CD4-positive, CD25-positive, alpha-beta regulatory T cell (primary cell): ENCODE data around the gene RUSF1. TPM values are rescaled to one million over a fixed set of nuclear protein-coding genes. Genes with fewer than 3 reads are reported as not detected.
"Not testable (repeated sequence)": the region's sequence is repeated elsewhere in the genome, so short reads cannot be mapped to it uniquely, and the experiment has no call there.

Source experiments
- ATAC-seq, 2 donors: fragments of 150-1000 bp; cut with Tn5 transposase; one replicate each; pipeline ENCODE4 v1.10.0; 2021; ENCODE audit warnings: low read depth in 2 of 2, moderate number of reproducible peaks in 2 of 2, moderate library complexity in 1 of 2
- DNase-seq, 3 donors: peaks; one replicate each; pipeline versions ENCODE4 v3.0.0 to v3.0.0-alpha.2; 2012 to 2022; ENCODE audit warnings: mixed read lengths in 1 of 3
- H3K27ac ChIP-seq: one replicate; pipeline ENCODE4 v1.7.0; 2013; ENCODE audit warnings: mild to moderate bottlenecking, low read length; ENCODE audit not compliant: insufficient read depth, poor library complexity, severe bottlenecking
- H3K27me3 ChIP-seq: one replicate; pipeline ENCODE4 v1.7.0; 2013; ENCODE audit warnings: low read length; ENCODE audit not compliant: control insufficient read depth, insufficient read depth
- H3K36me3 ChIP-seq: one replicate; pipeline ENCODE4 v1.7.0; 2013; ENCODE audit warnings: mild to moderate bottlenecking, low read length, moderate library complexity; ENCODE audit not compliant: control insufficient read depth, insufficient read depth
- H3K4me1 ChIP-seq: 2 replicates; pipeline ENCODE4 v1.7.0; 2013; ENCODE audit warnings: mild to moderate bottlenecking, low read length; ENCODE audit not compliant: insufficient read depth, control insufficient read depth, poor library complexity, severe bottlenecking
- H3K4me3 ChIP-seq: one replicate; pipeline ENCODE4 v1.7.0; 2013; ENCODE audit warnings: low read depth, mild to moderate bottlenecking, low read length, moderate library complexity
- H3K9me3 ChIP-seq, 2 experiments: 1 replicate in 1 of 2; 2 replicates in 1 of 2; pipeline ENCODE4 v1.7.0; 2013; ENCODE audit warnings: low read length in 2 of 2, mild to moderate bottlenecking in 1 of 2, moderate library complexity in 1 of 2; ENCODE audit not compliant: control insufficient read depth in 2 of 2
- H3K27ac Mint-ChIP-seq, 3 donors: one replicate each; pipeline ENCODE4 v1.8.0; 2020 to 2022; ENCODE audit warnings: mild to moderate bottlenecking in 3 of 3, mixed read lengths in 3 of 3, moderate library complexity in 2 of 3
- H3K27me3 Mint-ChIP-seq: one replicate; pipeline ENCODE4 v1.8.0; 2022; ENCODE audit warnings: mild to moderate bottlenecking, mixed read lengths
- H3K36me3 Mint-ChIP-seq: one replicate; pipeline ENCODE4 v1.8.0; 2020; ENCODE audit warnings: mixed read lengths
- H3K4me1 Mint-ChIP-seq, 4 donors: one replicate each; pipeline ENCODE4 v1.8.0; 2020 to 2022; ENCODE audit warnings: mixed read lengths in 4 of 4, mild to moderate bottlenecking in 1 of 4
- H3K4me3 Mint-ChIP-seq, 4 donors: one replicate each; pipeline ENCODE4 v1.8.0; 2020 to 2022; ENCODE audit warnings: mild to moderate bottlenecking in 4 of 4, mixed read lengths in 4 of 4, moderate library complexity in 3 of 4
- H3K9me3 Mint-ChIP-seq, 7 donors: one replicate each; pipeline ENCODE4 v1.8.0; 2020 to 2022; ENCODE audit warnings: mixed read lengths in 7 of 7, mild to moderate bottlenecking in 3 of 7, moderate library complexity in 2 of 7
- polyA plus RNA-seq, 4 donors: library from polyadenylated mRNA; unstranded; fragments of 300-500 nt; fragmentation: Illumina TruSeq; gene quantifications; one replicate each; pipeline ENCODE4 v1.2.3, GENCODE V29; 2021
- total RNA-seq: library from RNA; stranded (reverse); gene quantifications from one replicate; pipeline ENCODE4 v1.2.3, GENCODE V29; 2022

Gene RUSF1
- total RNA-seq = 44.7 TPM
- 10 to 100 TPM; 17.9 to 21.9 (median 21.4) TPM for polyA plus RNA-seq

- peak within 1 kb of the TSS; percentile 82 for H3K27ac ChIP-seq
- H3K27me3 ChIP-seq = no peaks in the 10 kb centered on the region
- Mint-ChIP-seq H3K36me3 (no peaks in the 10 kb centered on the region), H3K4me3 (peak within 1 kb of the TSS; percentile 91 to 97 (median 93)), H3K9me3 (peaks cover 0 to 2% (median 0%) of the 10 kb centered on the region in 7 donors), H3K4me1 (peaks cover 28 to 64% (median 49%) of the 10 kb centered on the region in 4 donors), H3K27ac (peak within 1 kb of the TSS; percentile 97 to 98 (median 97)), H3K27me3 (no peaks in the 10 kb centered on the region)
- ATAC-seq = peak; percentile 85 to 86
- peaks cover 40% of the 10 kb centered on the region for H3K4me1 ChIP-seq
- peak; percentile 71 to 93 (median 79) for DNase-seq
- H3K4me3 ChIP-seq = peak within 1 kb of the TSS; percentile 95
- no peaks in the 10 kb centered on the region for H3K9me3 ChIP-seq
- no peaks in the 10 kb centered on the region for H3K36me3 ChIP-seq
Measured at GRCh38 chr16:31507929-31508705, at the start of gene RUSF1. Gene RUSF1 (minus strand): TSS chr16:31508391. CDS start chr16:31508373, 18 bp downstream.

DNA sequence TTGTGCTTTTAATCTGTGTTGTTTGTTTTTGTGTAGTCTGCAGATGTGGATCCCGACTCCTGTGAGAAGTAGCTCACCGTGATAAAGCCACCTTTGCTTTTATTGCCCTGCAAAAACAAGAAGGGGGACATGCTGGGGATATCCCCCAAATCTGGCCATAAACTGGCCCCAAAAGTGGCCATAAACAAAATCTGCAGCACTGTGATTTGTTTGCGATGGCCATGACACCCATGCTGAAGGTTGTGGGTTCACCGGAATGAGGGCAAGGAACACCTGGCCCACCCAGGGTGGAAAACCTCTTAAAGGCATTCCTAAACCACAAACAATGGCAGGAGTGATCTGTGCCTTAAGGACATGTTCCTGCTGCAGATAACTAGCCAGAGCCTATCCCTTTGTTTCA, 34.6 kb upstream of the RUSF1 start:
- Mint-ChIP-seq H3K4me1 (peaks cover 0 to 2% (median 0%) of the 10 kb centered on the region in 4 donors), H3K36me3 (peaks cover 4% of the 10 kb centered on the region), H3K4me3 (no peak overlapping the region), H3K27ac (no peak overlapping the region), H3K9me3 (peaks cover 0 to 21% (median 4%) of the 10 kb centered on the region in 7 donors), H3K27me3 (peaks cover 34% of the 10 kb centered on the region)
- Histone ChIP-seq H3K27ac (no peak overlapping the region), H3K36me3 (no peaks in the 10 kb centered on the region), H3K4me3 (no peak overlapping the region), H3K9me3 (peaks cover 3 to 9% of the 10 kb centered on the region in 2 experiments), H3K27me3 (peaks cover 5% of the 10 kb centered on the region), H3K4me1 (peaks cover under 1% of the 10 kb centered on the region)
- DNase-seq (no peak), ATAC-seq (no peak)

- ATAC-seq, H3K4me3 ChIP-seq, H3K27me3 ChIP-seq, H3K27ac Mint-ChIP-seq, H3K4me1 Mint-ChIP-seq, H3K4me1 ChIP-seq, H3K27ac ChIP-seq, H3K36me3 ChIP-seq, DNase-seq, H3K9me3 ChIP-seq, H3K36me3 Mint-ChIP-seq, H3K4me3 Mint-ChIP-seq: not testable (repeated sequence)
- Mint-ChIP-seq H3K9me3 (peaks cover 0 to 21% (median 4%) of the 10 kb centered on the region in 7 donors), H3K27me3 (peaks cover 48% of the 10 kb centered on the region)
Measured at GRCh38 chr16:31539762-31540161, 31.6 kb upstream of the RUSF1 start.

DNA sequence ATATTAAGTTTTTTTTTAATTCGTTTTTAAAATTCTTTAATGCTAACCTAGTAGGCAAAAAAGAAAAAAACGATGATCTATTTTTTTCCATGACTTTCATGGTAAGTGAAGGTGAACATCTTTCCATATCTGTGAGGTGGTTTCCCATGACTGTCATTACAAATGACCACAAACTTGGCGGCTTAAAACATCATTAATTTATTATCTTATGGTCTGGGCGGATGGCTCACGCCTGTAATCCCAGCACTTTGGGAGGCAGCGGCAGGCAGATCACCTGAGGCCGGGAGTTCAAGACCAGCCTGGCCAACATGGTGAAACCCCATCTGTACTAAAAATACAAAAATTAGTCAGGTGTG, 30.0 kb upstream of the RUSF1 start:
- H3K36me3 Mint-ChIP-seq, H3K4me1 ChIP-seq, DNase-seq, H3K4me3 ChIP-seq, ATAC-seq, H3K27me3 ChIP-seq, H3K9me3 ChIP-seq, H3K27ac ChIP-seq, H3K27ac Mint-ChIP-seq, H3K4me1 Mint-ChIP-seq, H3K4me3 Mint-ChIP-seq, H3K36me3 ChIP-seq: not testable (repeated sequence)
- Mint-ChIP-seq H3K9me3 (peaks cover 0 to 19% (median 4%) of the 10 kb centered on the region in 7 donors), H3K27me3 (peaks cover 49% of the 10 kb centered on the region)

DNA sequence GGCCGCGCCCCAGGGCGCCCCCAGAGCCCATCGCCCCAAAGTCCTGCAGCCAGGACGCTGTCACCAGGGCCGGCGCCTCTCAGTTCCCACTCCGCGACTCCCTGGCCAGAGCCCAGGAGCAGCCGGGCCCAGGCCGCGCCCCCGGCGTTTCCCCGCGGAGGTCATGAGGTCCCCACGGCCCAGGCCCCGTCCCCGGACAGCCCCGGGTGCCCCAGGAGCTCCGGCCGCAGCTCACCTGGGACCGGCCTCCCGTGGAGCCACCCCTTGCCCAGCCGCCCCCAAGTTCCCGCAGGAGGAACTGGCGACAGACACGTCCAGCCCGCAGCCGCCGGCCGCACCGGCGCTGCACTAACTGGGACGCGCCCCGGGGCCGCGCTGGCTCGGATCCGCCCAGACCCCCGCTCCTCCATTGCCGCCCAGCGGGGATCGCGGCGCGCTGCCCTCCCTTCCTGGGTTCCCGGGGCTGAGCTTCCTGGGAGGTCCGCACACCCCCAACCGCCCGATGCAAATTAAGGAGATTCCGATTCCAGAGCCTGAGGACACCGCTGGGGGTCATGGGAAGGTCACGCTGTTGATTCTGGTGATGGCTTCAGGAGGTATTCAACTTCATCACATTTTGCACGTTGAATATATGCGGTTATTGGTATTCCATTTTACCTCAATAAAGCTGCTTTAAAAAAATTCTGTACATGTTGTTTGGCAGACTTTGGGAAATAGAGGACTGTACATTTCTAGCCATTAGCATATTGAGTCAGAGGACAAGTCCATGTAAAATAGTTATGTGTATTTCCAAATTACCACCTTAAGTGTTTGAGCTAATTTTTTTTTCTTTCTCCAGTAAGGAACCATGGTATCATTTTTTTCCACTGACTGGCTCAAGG, 29.4 kb upstream of the RUSF1 start:
- Mint-ChIP-seq H3K4me1 (peaks cover 0 to 3% (median 1%) of the 10 kb centered on the region in 4 donors), H3K9me3 (peaks cover 0 to 16% (median 4%) of the 10 kb centered on the region in 7 donors), H3K27me3 (peaks cover 49% of the 10 kb centered on the region), H3K27ac (no peak overlapping the region), H3K36me3 (peaks cover 4% of the 10 kb centered on the region), H3K4me3 (peak overlapping the region in 2 of 4 donors; percentile 46 to 66)
- no peak overlapping the region for H3K27ac ChIP-seq
- no peak for DNase-seq
- peaks cover 7% of the 10 kb centered on the region for H3K27me3 ChIP-seq
- peaks cover 3% of the 10 kb centered on the region for H3K4me1 ChIP-seq
- no peak for ATAC-seq
- H3K9me3 ChIP-seq = peaks cover 0 to 6% of the 10 kb centered on the region in 2 experiments
- no peaks in the 10 kb centered on the region for H3K36me3 ChIP-seq
- H3K4me3 ChIP-seq = no peak overlapping the region

DNA sequence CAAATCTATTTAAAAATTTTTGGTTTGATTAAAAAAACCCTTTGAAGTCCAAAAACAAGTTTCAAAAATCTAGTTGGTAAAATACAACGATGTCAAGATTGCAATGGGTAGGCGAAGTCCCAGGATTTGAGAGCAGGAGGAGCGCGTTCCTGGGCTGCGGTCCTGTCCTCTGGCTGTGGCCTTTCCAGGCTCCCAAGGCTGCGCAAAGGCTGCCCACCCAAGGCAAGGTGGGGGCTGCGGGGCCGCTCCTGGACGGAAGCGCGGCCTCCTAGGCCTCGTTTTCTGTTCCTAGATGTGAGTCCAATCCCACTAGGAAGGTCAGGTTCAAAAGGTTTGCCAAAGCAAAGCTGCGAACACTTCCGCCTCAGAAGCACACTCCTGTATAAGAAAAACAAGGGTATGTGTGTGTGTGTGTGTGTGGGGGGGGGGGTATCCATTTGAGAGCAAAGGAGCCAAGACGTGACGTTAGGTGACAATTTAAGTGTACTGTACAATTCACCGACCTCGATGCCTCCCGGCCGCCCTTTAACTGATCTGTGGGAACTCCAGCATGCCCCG, 28.7 kb upstream of the RUSF1 start:
- no peak overlapping the region for H3K27ac ChIP-seq
- no peaks in the 10 kb centered on the region for H3K9me3 ChIP-seq
- Mint-ChIP-seq H3K4me1 (peaks cover 0 to 3% (median 1%) of the 10 kb centered on the region in 4 donors), H3K27ac (no peak overlapping the region), H3K4me3 (no peak overlapping the region), H3K27me3 (peaks cover 49% of the 10 kb centered on the region), H3K9me3 (peaks cover 0 to 11% (median 3%) of the 10 kb centered on the region in 7 donors), H3K36me3 (no peaks in the 10 kb centered on the region)
- H3K36me3 ChIP-seq = no peaks in the 10 kb centered on the region
- DNase-seq (no peak), ATAC-seq (no peak)
- H3K27me3 ChIP-seq = peaks cover 9% of the 10 kb centered on the region
- no peak overlapping the region for H3K4me3 ChIP-seq
- H3K4me1 ChIP-seq = peaks cover 3% of the 10 kb centered on the region

GRCh38 chr16:31535737-31536136, 27.5 kb upstream of the RUSF1 start:
- peaks cover 45% of the 10 kb centered on the region for H3K27me3 Mint-ChIP-seq
- H3K4me1 ChIP-seq = peaks cover 3% of the 10 kb centered on the region
- ATAC-seq (no peak), DNase-seq (no peak)
- H3K9me3 Mint-ChIP-seq = peaks cover 0 to 11% (median 2%) of the 10 kb centered on the region in 7 donors
- no peak overlapping the region for H3K27ac ChIP-seq
- no peaks in the 10 kb centered on the region for H3K36me3 Mint-ChIP-seq
- H3K36me3 ChIP-seq = no peaks in the 10 kb centered on the region
- peaks cover 17% of the 10 kb centered on the region for H3K27me3 ChIP-seq
- no peaks in the 10 kb centered on the region for H3K9me3 ChIP-seq
- no peak overlapping the region for H3K27ac Mint-ChIP-seq
- no peak overlapping the region for H3K4me3 Mint-ChIP-seq
- no peak overlapping the region for H3K4me3 ChIP-seq
- H3K4me1 Mint-ChIP-seq = peaks cover 0 to 3% (median 1%) of the 10 kb centered on the region in 4 donors
